Measurements from ENCODE around the gene TSPAN15. TPM values are rescaled to one million over a fixed set of nuclear protein-coding genes. Genes with fewer than 3 reads are reported as not detected.

Gene TSPAN15
- total RNA-seq, 2 experiments from 2014 or later: 0.85 to 0.91 TPM

- Mint-ChIP-seq H3K9me3 (ENCODE audit: low read depth) (no peaks in the 10 kb centered on the region), H3K27ac (no peak overlapping the region), H3K4me1 (peaks cover 1% of the 10 kb centered on the region), H3K36me3 (ENCODE audit: low read depth) (no peaks in the 10 kb centered on the region), H3K4me3 (no peak overlapping the region), H3K27me3 (no peaks in the 10 kb centered on the region)
- ATAC-seq: no peak
- intact Hi-C loops (cut with DNase I, micrococcal nuclease): no loop called here
- ChIA-PET POLR2A (interaction anchor here (0.6 kb wide), 1 partner anchor 441 kb away, joined by 4 read pairs; no protein-coding TSS in a partner anchor), CTCF (interaction anchor here (0.7 kb wide), 1 partner anchor 85 kb away, joined by 3 read pairs; no protein-coding TSS in a partner anchor)
- DNase-seq: no peak
Measured at GRCh38 chr10:69467928-69468750, 16.9 kb downstream of the TSPAN15 start.

GRCh38 chr10:69468751-69469089 is 17.5 kb downstream of the TSPAN15 start:
- ChIA-PET POLR2A (interaction anchor here (0.6 kb wide), 1 partner anchor 441 kb away, joined by 4 read pairs; no protein-coding TSS in a partner anchor), CTCF (interaction anchor here (0.5 to 0.7 kb wide), 2 partner anchors 51 to 84 kb away, joined by 3 read pairs; no protein-coding TSS in a partner anchor)
- Mint-ChIP-seq H3K4me3 (no peak overlapping the region), H3K27me3 (no peaks in the 10 kb centered on the region), H3K4me1 (no peaks in the 10 kb centered on the region), H3K36me3 (ENCODE audit: low read depth) (no peaks in the 10 kb centered on the region), H3K27ac (no peak overlapping the region), H3K9me3 (ENCODE audit: low read depth) (no peaks in the 10 kb centered on the region)
- ATAC-seq (no peak), DNase-seq (no peak)
- intact Hi-C loops (cut with DNase I, micrococcal nuclease): no loop called here

- H3K4me1 Mint-ChIP-seq: no peaks in the 10 kb centered on the region
Measured at GRCh38 chr10:69469976-69470375, 18.7 kb downstream of the TSPAN15 start.

GRCh38 chr10:69470463-69471384 is 19.5 kb downstream of the TSPAN15 start:
- Mint-ChIP-seq H3K4me3 (no peak overlapping the region), H3K36me3 (ENCODE audit: low read depth) (no peaks in the 10 kb centered on the region), H3K9me3 (ENCODE audit: low read depth) (no peaks in the 10 kb centered on the region), H3K4me1 (no peaks in the 10 kb centered on the region), H3K27me3 (no peaks in the 10 kb centered on the region), H3K27ac (no peak overlapping the region)
- DNase-seq: no peak
- ChIA-PET CTCF (interaction anchor here (1.4 kb wide), 1 partner anchor 24 kb away, joined by 3 read pairs; no protein-coding TSS in a partner anchor), POLR2A (no interaction called here)
- intact Hi-C loops (cut with DNase I, micrococcal nuclease): no loop called here
- ATAC-seq: no peak

More at GRCh38 chr10:69469976-69470375, 18.7 kb downstream of the TSPAN15 start:
- Mint-ChIP-seq H3K36me3 (ENCODE audit: low read depth) (no peaks in the 10 kb centered on the region), H3K4me3 (no peak overlapping the region), H3K27me3 (no peaks in the 10 kb centered on the region), H3K9me3 (ENCODE audit: low read depth) (no peaks in the 10 kb centered on the region), H3K27ac (no peak overlapping the region)
- no peak for DNase-seq
- ChIA-PET CTCF (interaction anchor here (1.4 kb wide), 1 partner anchor 23 kb away, joined by 3 read pairs; no protein-coding TSS in a partner anchor), POLR2A (no interaction called here)
- no peak for ATAC-seq
- intact Hi-C loops (cut with DNase I, micrococcal nuclease): no loop called here

- H3K4me3 Mint-ChIP-seq: no peak overlapping the region
- POLR2A ChIA-PET: no interaction called here
- H3K4me1 Mint-ChIP-seq: no peaks in the 10 kb centered on the region
- no peaks in the 10 kb centered on the region for H3K36me3 Mint-ChIP-seq (ENCODE audit: low read depth)
- intact Hi-C loops (cut with DNase I, micrococcal nuclease): no loop called here
- no peaks in the 10 kb centered on the region for H3K9me3 Mint-ChIP-seq (ENCODE audit: low read depth)
- H3K27ac Mint-ChIP-seq: no peak overlapping the region
- ATAC-seq: no peak
- no peak for DNase-seq
- H3K27me3 Mint-ChIP-seq: no peaks in the 10 kb centered on the region
- CTCF ChIA-PET: interaction anchor here (0.7 kb wide), 1 partner anchor 14 kb away, joined by 3 read pairs; no protein-coding TSS in a partner anchor
Measured at GRCh38 chr10:69472142-69472541, 20.9 kb downstream of the TSPAN15 start.

- Mint-ChIP-seq H3K4me1 (no peaks in the 10 kb centered on the region), H3K4me3 (no peak overlapping the region), H3K27ac (no peak overlapping the region), H3K9me3 (ENCODE audit: low read depth) (no peaks in the 10 kb centered on the region), H3K27me3 (no peaks in the 10 kb centered on the region), H3K36me3 (ENCODE audit: low read depth) (no peaks in the 10 kb centered on the region)
- DNase-seq (no peak), ATAC-seq (no peak)
- intact Hi-C loops (cut with DNase I, micrococcal nuclease): no loop called here
- ChIA-PET CTCF (no interaction called here), POLR2A (no interaction called here)
Measured at GRCh38 chr10:69472544-69472943, 21.3 kb downstream of the TSPAN15 start.

GRCh38 chr10:69473304-69473990 is 22.2 kb downstream of the TSPAN15 start:
- DNase-seq (no peak), ATAC-seq (no peak)
- Mint-ChIP-seq H3K27me3 (no peaks in the 10 kb centered on the region), H3K36me3 (ENCODE audit: low read depth) (no peaks in the 10 kb centered on the region), H3K9me3 (ENCODE audit: low read depth) (no peaks in the 10 kb centered on the region), H3K4me1 (no peaks in the 10 kb centered on the region), H3K4me3 (no peak overlapping the region), H3K27ac (no peak overlapping the region)
- POLR2A ChIA-PET: no interaction called here
- CTCF ChIA-PET: interaction anchor here (0.5 kb wide), 1 partner anchor 1091 kb away, joined by 4 read pairs; no protein-coding TSS in a partner anchor
- intact Hi-C loops (cut with DNase I, micrococcal nuclease): no loop called here

GRCh38 chr10:69474742-69475432 is 23.6 kb downstream of the TSPAN15 start:
- Mint-ChIP-seq H3K4me3 (no peak overlapping the region), H3K27me3 (no peaks in the 10 kb centered on the region), H3K4me1 (no peaks in the 10 kb centered on the region), H3K36me3 (ENCODE audit: low read depth) (no peaks in the 10 kb centered on the region), H3K27ac (no peak overlapping the region), H3K9me3 (ENCODE audit: low read depth) (no peaks in the 10 kb centered on the region)
- POLR2A ChIA-PET: no interaction called here
- DNase-seq (no peak), ATAC-seq (no peak)
- intact Hi-C loops (cut with DNase I, micrococcal nuclease): no loop called here
- CTCF ChIA-PET: no interaction called here

GRCh38 chr10:69475433-69475830 is 24.2 kb downstream of the TSPAN15 start:
- no peaks in the 10 kb centered on the region for H3K4me1 Mint-ChIP-seq

GRCh38 chr10:69477968-69478597 is 26.8 kb downstream of the TSPAN15 start:
- DNase-seq: no peak
- Mint-ChIP-seq H3K9me3 (ENCODE audit: low read depth) (no peaks in the 10 kb centered on the region), H3K27ac (no peak overlapping the region), H3K4me3 (no peak overlapping the region), H3K4me1 (no peaks in the 10 kb centered on the region), H3K27me3 (no peaks in the 10 kb centered on the region), H3K36me3 (ENCODE audit: low read depth) (no peaks in the 10 kb centered on the region)
- ATAC-seq: no peak
- CTCF ChIA-PET: interaction anchor here (0.7 to 1.2 kb wide), 2 partner anchors 23 to 310 kb away, joined by 3 read pairs; no protein-coding TSS in a partner anchor
- POLR2A ChIA-PET: no interaction called here
- intact Hi-C loops (cut with DNase I, micrococcal nuclease): no loop called here

More at GRCh38 chr10:69475433-69475830, 24.2 kb downstream of the TSPAN15 start:
- CTCF ChIA-PET: no interaction called here
- intact Hi-C loops (cut with DNase I, micrococcal nuclease): no loop called here
- no peaks in the 10 kb centered on the region for H3K27me3 Mint-ChIP-seq
- ATAC-seq (no peak), DNase-seq (no peak)
- H3K4me3 Mint-ChIP-seq: no peak overlapping the region
- no peaks in the 10 kb centered on the region for H3K9me3 Mint-ChIP-seq (ENCODE audit: low read depth)
- POLR2A ChIA-PET: no interaction called here
- H3K27ac Mint-ChIP-seq: no peak overlapping the region
- no peaks in the 10 kb centered on the region for H3K36me3 Mint-ChIP-seq (ENCODE audit: low read depth)

All from activated CD4-positive, alpha-beta T cell treated with anti-CD3 and anti-CD28 coated beads for 36 hours (primary cell).